T-helper 2 cell treated with Interferon-gamma antibody and Interleukin-4, amounts not matched to agents 5 μg/mL and 100 μg/mL, for 36 hours (primary cell): Measurements from ENCODE around the gene IRAK1.

Experiments
- DNase-seq: peaks from one replicate; pipeline ENCODE4 v3.0.0; 2021; ENCODE audit warnings: low spot score
- H3K27ac Mint-ChIP-seq: one replicate; pipeline ENCODE4 v1.8.0; 2021; ENCODE audit warnings: mild to moderate bottlenecking, mixed read lengths
- H3K27me3 Mint-ChIP-seq: one replicate; pipeline ENCODE4 v1.8.0; 2021; ENCODE audit warnings: low read depth, mixed read lengths
- H3K36me3 Mint-ChIP-seq: one replicate; pipeline ENCODE4 v1.8.0; 2021; ENCODE audit warnings: low read depth, mixed read lengths
- H3K4me1 Mint-ChIP-seq: one replicate; pipeline ENCODE4 v1.8.0; 2021; ENCODE audit warnings: low read depth, mixed read lengths
- H3K4me3 Mint-ChIP-seq: one replicate; pipeline ENCODE4 v1.8.0; 2022; ENCODE audit warnings: mild to moderate bottlenecking, moderate library complexity, mixed read lengths
- H3K9me3 Mint-ChIP-seq: one replicate; pipeline ENCODE4 v1.8.0; 2021; ENCODE audit warnings: mixed read lengths

IRAK1 gene

GRCh38 chrX:153961292-153961691, 58.4 kb downstream of the IRAK1 start:
- Mint-ChIP-seq H3K27ac (no peak overlapping the region), H3K27me3 (no peaks in the 10 kb centered on the region), H3K9me3 (no peaks in the 10 kb centered on the region), H3K36me3 (peaks cover 19% of the 10 kb centered on the region), H3K4me3 (no peak overlapping the region), H3K4me1 (peaks cover 4% of the 10 kb centered on the region)
- DNase-seq: no peak

DNA sequence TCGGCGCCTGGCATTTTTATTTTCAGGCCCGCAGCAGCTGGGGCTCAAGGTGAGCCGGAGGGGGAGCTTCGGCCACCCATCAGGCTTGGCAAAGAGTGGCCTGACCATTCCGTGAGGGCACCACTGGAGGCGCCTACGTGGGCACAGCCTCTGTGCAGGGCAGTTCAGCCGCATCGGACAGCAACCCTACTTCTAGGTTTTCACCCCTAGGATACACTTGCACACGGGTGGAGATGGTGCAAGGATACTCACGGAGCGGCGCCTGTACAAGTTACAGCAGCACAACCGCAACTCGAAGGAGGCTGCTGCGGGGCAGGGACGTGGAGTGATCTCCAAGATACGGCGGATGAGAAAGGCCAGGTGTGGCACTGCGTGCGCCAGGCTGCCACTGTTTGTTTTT, 58.9 kb downstream of the IRAK1 start:
- Mint-ChIP-seq H3K36me3 (peaks cover 20% of the 10 kb centered on the region), H3K27me3 (no peaks in the 10 kb centered on the region), H3K4me1 (no peaks in the 10 kb centered on the region), H3K9me3 (no peaks in the 10 kb centered on the region), H3K4me3 (no peak overlapping the region), H3K27ac (no peak overlapping the region)
- DNase-seq: no peak
